ENCODE results near the gene TFE3.

DNA sequence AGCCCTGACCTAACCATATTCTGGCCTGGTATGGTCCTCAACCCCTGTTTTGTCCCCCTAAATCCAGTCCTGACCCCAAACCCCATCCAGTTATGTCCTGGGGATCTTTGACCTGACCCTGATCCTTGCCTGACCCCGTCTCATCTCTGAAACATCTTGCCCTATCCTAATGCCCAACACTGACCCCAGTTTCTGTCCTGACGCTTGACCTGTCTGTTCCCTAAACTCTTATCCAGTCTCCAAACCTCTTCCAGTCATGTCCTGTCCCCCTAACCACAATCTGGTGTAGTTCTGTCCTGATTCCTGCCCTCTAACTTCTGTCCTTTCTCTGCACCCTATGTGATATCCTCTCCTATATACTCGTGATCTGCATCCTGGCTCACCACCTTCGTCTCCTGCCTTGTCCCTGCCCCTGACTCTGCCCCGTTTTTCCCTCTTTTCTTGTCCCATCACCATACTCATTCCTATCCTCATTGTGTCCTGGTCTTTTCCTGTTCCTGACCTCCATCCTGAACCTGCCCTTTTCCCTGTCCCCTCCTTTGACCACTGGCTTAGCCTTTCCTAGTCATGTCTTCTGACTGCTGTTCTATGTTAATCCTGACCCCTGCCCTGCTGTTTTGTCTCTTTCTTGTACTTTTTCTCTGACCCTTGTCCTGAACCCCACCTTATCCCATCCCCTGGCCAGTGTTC, 11.1 kb upstream of the TFE3 start:
- TF ChIP-seq, protein P1, sequence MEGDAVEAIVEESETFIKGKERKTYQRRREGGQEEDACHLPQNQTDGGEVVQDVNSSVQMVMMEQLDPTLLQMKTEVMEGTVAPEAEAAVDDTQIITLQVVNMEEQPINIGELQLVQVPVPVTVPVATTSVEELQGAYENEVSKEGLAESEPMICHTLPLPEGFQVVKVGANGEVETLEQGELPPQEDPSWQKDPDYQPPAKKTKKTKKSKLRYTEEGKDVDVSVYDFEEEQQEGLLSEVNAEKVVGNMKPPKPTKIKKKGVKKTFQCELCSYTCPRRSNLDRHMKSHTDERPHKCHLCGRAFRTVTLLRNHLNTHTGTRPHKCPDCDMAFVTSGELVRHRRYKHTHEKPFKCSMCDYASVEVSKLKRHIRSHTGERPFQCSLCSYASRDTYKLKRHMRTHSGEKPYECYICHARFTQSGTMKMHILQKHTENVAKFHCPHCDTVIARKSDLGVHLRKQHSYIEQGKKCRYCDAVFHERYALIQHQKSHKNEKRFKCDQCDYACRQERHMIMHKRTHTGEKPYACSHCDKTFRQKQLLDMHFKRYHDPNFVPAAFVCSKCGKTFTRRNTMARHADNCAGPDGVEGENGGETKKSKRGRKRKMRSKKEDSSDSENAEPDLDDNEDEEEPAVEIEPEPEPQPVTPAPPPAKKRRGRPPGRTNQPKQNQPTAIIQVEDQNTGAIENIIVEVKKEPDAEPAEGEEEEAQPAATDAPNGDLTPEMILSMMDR (IDR thresholded peaks at IDR 0.05; ENCODE audit: extremely low read depth in 1 of 2, insufficient read depth in 1 of 2, low read depth in 1 of 2, low read length in 2 of 2): no peak
- TF ChIP-seq POLR2A (IDR thresholded peaks at IDR 0.05; ENCODE audit: low read depth, low read length) (no peak), EZH2 (IDR thresholded peaks at IDR 0.05; ENCODE audit: borderline replicate concordance, low read depth, low read length, severe bottlenecking) (no peak), JUN (IDR thresholded peaks at IDR 0.05; ENCODE audit: borderline replicate concordance, insufficient read depth, insufficient read length, low read depth) (no peak), POLR2AphosphoS5 (IDR thresholded peaks at IDR 0.05; ENCODE audit: insufficient read depth, low read depth, low read length) (no peak)
